ENCODE data around the gene SH3BP5.
"Not testable (repeated sequence)": the region's sequence is repeated elsewhere in the genome, so short reads cannot be mapped to it uniquely, and the experiment has no call there.

The SH3BP5 gene

GRCh38 chr3:15356176-15356575 is 23.8 kb upstream of the SH3BP5 start:
- no peak for TF ChIP-seq CTCF (IDR thresholded peaks at IDR 0.05; ENCODE audit: control insufficient read depth, insufficient read depth, low read depth, low read length, missing control alignments)
- no peak overlapping the region for H3K4me3 ChIP-seq (ENCODE audit: control insufficient read depth, low read depth, low read length)
- DNase-seq (ENCODE audit: low read depth) = no peak

- H3K4me3 ChIP-seq (ENCODE audit: control insufficient read depth, low read depth, low read length) = no peak overlapping the region
- no peak for DNase-seq (ENCODE audit: low read depth)
- no peak for TF ChIP-seq CTCF (IDR thresholded peaks at IDR 0.05; ENCODE audit: control insufficient read depth, insufficient read depth, low read depth, low read length, missing control alignments)
Observed at GRCh38 chr3:15355086-15355485, 22.7 kb upstream of the SH3BP5 start.

- DNase-seq (ENCODE audit: low read depth) = no peak
- no peak overlapping the region for H3K4me3 ChIP-seq (ENCODE audit: control insufficient read depth, low read depth, low read length)
- TF ChIP-seq CTCF (IDR thresholded peaks at IDR 0.05; ENCODE audit: control insufficient read depth, insufficient read depth, low read depth, low read length, missing control alignments) = no peak
Observed at GRCh38 chr3:15354485-15354884, 22.1 kb upstream of the SH3BP5 start.

GRCh38 chr3:15350141-15350540 is 17.8 kb upstream of the SH3BP5 start:
- TF ChIP-seq CTCF (IDR thresholded peaks at IDR 0.05; ENCODE audit: control insufficient read depth, insufficient read depth, low read depth, low read length, missing control alignments) = no peak
- DNase-seq (ENCODE audit: low read depth) = no peak

GRCh38 chr3:15349438-15349837 is 17.1 kb upstream of the SH3BP5 start:
- H3K4me3 ChIP-seq (ENCODE audit: control insufficient read depth, low read depth, low read length); DNase-seq (ENCODE audit: low read depth): not testable (repeated sequence)

More at GRCh38 chr3:15350141-15350540, 17.8 kb upstream of the SH3BP5 start:
- H3K4me3 ChIP-seq (ENCODE audit: control insufficient read depth, low read depth, low read length) = no peak overlapping the region

GRCh38 chr3:15348246-15348645 is 15.9 kb upstream of the SH3BP5 start:
- H3K4me3 ChIP-seq (ENCODE audit: control insufficient read depth, low read depth, low read length) = no peak overlapping the region
- no peak for TF ChIP-seq CTCF (IDR thresholded peaks at IDR 0.05; ENCODE audit: control insufficient read depth, insufficient read depth, low read depth, low read length, missing control alignments)
- DNase-seq (ENCODE audit: low read depth) = no peak

GRCh38 chr3:15347737-15348110 is 15.3 kb upstream of the SH3BP5 start:
- TF ChIP-seq CTCF (IDR thresholded peaks at IDR 0.05; ENCODE audit: control insufficient read depth, insufficient read depth, low read depth, low read length, missing control alignments) = no peak
- no peak for DNase-seq (ENCODE audit: low read depth)
- no peak overlapping the region for H3K4me3 ChIP-seq (ENCODE audit: control insufficient read depth, low read depth, low read length)
